A673 (cell line): ENCODE data around the gene OSBP2. TPM values are rescaled to one million over a fixed set of nuclear protein-coding genes. Genes with fewer than 3 reads are reported as not detected.

ENCODE experiments used
- BruUV-seq: library from RNA; stranded (reverse); fragments of 400-500 nt; replicated peaks from 2 replicates; lab custom pipeline; 2021; lab: Mats Ljungman, UMichigan
- CTCF ChIA-PET: fragments of 300-600 bp; sonication (Branson Sonifier 250); formaldehyde crosslinking; loops from one replicate; lab custom pipeline; 2022; ENCODE audit warnings: antibody characterized with exemption; lab: Charles Lee
- POLR2A ChIA-PET: fragments of 300-600 bp; sonication (Branson Sonifier 250); formaldehyde crosslinking; loops from one replicate; lab custom pipeline; 2022; ENCODE audit warnings: antibody characterized with exemption; ENCODE audit not compliant: low non-redundant PET; lab: Charles Lee
- DNase-seq: peaks from one replicate; pipeline ENCODE4 v3.0.0-alpha.2; 2015; ENCODE audit warnings: low spot score
- H3K27ac ChIP-seq: fragments of 200-600 bp; sonication (generic); 2 replicates; pipeline ENCODE4 v1.5.1; 2016; ENCODE audit warnings: mixed run types, low read depth, mild to moderate bottlenecking, mixed read lengths, antibody characterized with exemption, low read length; ENCODE audit not compliant: poor library complexity, severe bottlenecking
- H3K27me3 ChIP-seq: fragments of 200-600 bp; sonication (generic); replicated peaks from 2 replicates; pipeline ENCODE4 v1.6.1; 2017; ENCODE audit warnings: mixed run types, low read depth, mild to moderate bottlenecking, mixed read lengths, antibody characterized with exemption, low read length; ENCODE audit not compliant: insufficient read depth, poor library complexity
- H3K36me3 ChIP-seq: fragments of 200-600 bp; sonication (generic); 2 replicates; pipeline ENCODE4 v1.6.1; 2016; ENCODE audit warnings: mixed run types, mild to moderate bottlenecking, mixed read lengths, antibody characterized with exemption, low read length; ENCODE audit not compliant: insufficient read depth, poor library complexity, severe bottlenecking
- H3K4me1 ChIP-seq: fragments of 200-600 bp; sonication (generic); 2 replicates; pipeline ENCODE4 v1.6.1; 2017; ENCODE audit warnings: mixed run types, mild to moderate bottlenecking, mixed read lengths, antibody characterized with exemption, low read length; ENCODE audit not compliant: insufficient read depth, poor library complexity, severe bottlenecking
- H3K4me3 ChIP-seq: fragments of 200-600 bp; sonication (generic); 2 replicates; pipeline ENCODE4 v1.5.1; 2016; ENCODE audit warnings: low read depth, mixed run types, mild to moderate bottlenecking, mixed read lengths, low read length; ENCODE audit not compliant: poor library complexity, severe bottlenecking
- H3K9me3 ChIP-seq: fragments of 200-600 bp; sonication (generic); 2 replicates; pipeline ENCODE4 v1.6.1; 2016; ENCODE audit warnings: mixed run types, low read depth, mild to moderate bottlenecking, mixed read lengths, antibody characterized with exemption, low read length; ENCODE audit not compliant: poor library complexity, severe bottlenecking
- CTCF ChIP-seq: fragments of 300-800, 200-600 bp; sonication (generic); conservative IDR thresholded peaks from 2 replicates; pipeline ENCODE4 v1.5.1; 2017; ENCODE audit warnings: low read depth, mild to moderate bottlenecking, antibody characterized with exemption, low read length, moderate library complexity, mixed read lengths
- EZH2 ChIP-seq: fragments of 200-600 bp; sonication (generic); IDR thresholded peaks from 2 replicates; pipeline ENCODE4 v1.6.1; 2017; ENCODE audit warnings: borderline replicate concordance, low read depth, mild to moderate bottlenecking, mixed read lengths, antibody characterized with exemption, low read length; ENCODE audit not compliant: poor library complexity, severe bottlenecking
- intact Hi-C: fragments of 100-400 bp; cut with micrococcal nuclease; formaldehyde crosslinking; loops from one replicate; pipeline ENCODE4 v1.10.0; 2022; ENCODE audit not compliant: unreplicated experiment
- total RNA-seq: library from RNA; stranded (reverse); gene quantifications from 2 replicates; pipeline ENCODE4 v1.2.3, GENCODE V29; 2021

Gene OSBP2
- total RNA-seq, 1 experiment from 2014 or later = 1.8 TPM

- POLR2A ChIA-PET = no interaction called here
- Histone ChIP-seq H3K27ac (no peak overlapping the region), H3K27me3 (no peaks in the 10 kb centered on the region), H3K36me3 (no peaks in the 10 kb centered on the region), H3K9me3 (no peaks in the 10 kb centered on the region), H3K4me3 (no peak overlapping the region), H3K4me1 (no peaks in the 10 kb centered on the region)
- intact Hi-C loops = no loop called here
- TF ChIP-seq CTCF (no peak), EZH2 (no peak)
- DNase-seq = no peak
- BruUV-seq = no TSS peak
- CTCF ChIA-PET = interaction anchor here (0.5 kb wide), 1 partner anchor 29 kb away, joined by 5 read pairs; no protein-coding TSS in a partner anchor
Measured at GRCh38 chr22:30892731-30893221, 198.1 kb downstream of the OSBP2 start.

GRCh38 chr22:30893434-30894370 is 199.0 kb downstream of the OSBP2 start:
- TF ChIP-seq EZH2 (no peak), CTCF (no peak)
- no peaks in the 10 kb centered on the region for H3K4me1 ChIP-seq
- intact Hi-C loops = no loop called here
- H3K27ac ChIP-seq = no peak overlapping the region
- BruUV-seq = no TSS peak
- H3K36me3 ChIP-seq = no peaks in the 10 kb centered on the region
- H3K9me3 ChIP-seq = no peaks in the 10 kb centered on the region
- H3K27me3 ChIP-seq = no peaks in the 10 kb centered on the region
- ChIA-PET POLR2A (no interaction called here), CTCF (no interaction called here)
- DNase-seq = no peak
- no peak overlapping the region for H3K4me3 ChIP-seq

GRCh38 chr22:30894371-30894740 is 199.7 kb downstream of the OSBP2 start:
- intact Hi-C loops = no loop called here
- H3K36me3 ChIP-seq = no peaks in the 10 kb centered on the region
- ChIA-PET POLR2A (no interaction called here), CTCF (no interaction called here)
- H3K27me3 ChIP-seq = no peaks in the 10 kb centered on the region
- H3K27ac ChIP-seq = no peak overlapping the region
- no peak overlapping the region for H3K4me3 ChIP-seq
- no peaks in the 10 kb centered on the region for H3K4me1 ChIP-seq
- no peak for DNase-seq
- BruUV-seq = no TSS peak
- H3K9me3 ChIP-seq = no peaks in the 10 kb centered on the region
- TF ChIP-seq CTCF = no peak
- TF ChIP-seq EZH2 = no peak
